Endothelial cell (in vitro differentiated cells): Measurements from ENCODE around the gene UBASH3B. TPM values are rescaled to one million over a fixed set of nuclear protein-coding genes. Genes with fewer than 3 reads are reported as not detected.

Source experiments
- DNase-seq: peaks from one replicate; pipeline ENCODE4 v3.0.0; 2021; ENCODE audit warnings: low spot score
- H3K27ac Mint-ChIP-seq: one replicate; pipeline ENCODE4 v1.8.0; 2021; ENCODE audit warnings: mixed read lengths, inconsistent platforms; ENCODE audit not compliant: unreplicated experiment
- H3K27me3 Mint-ChIP-seq: one replicate; pipeline ENCODE4 v1.8.0; 2021; ENCODE audit warnings: mild to moderate bottlenecking, moderate library complexity, mixed read lengths, inconsistent platforms; ENCODE audit not compliant: unreplicated experiment
- H3K36me3 Mint-ChIP-seq: one replicate; pipeline ENCODE4 v1.8.0; 2021; ENCODE audit warnings: mild to moderate bottlenecking, low read depth, mixed read lengths, inconsistent platforms; ENCODE audit not compliant: unreplicated experiment
- H3K4me1 Mint-ChIP-seq: one replicate; pipeline ENCODE4 v1.8.0; 2021; ENCODE audit warnings: mild to moderate bottlenecking, mixed read lengths, inconsistent platforms; ENCODE audit not compliant: unreplicated experiment
- H3K4me3 Mint-ChIP-seq: one replicate; pipeline ENCODE4 v1.8.0; 2021; ENCODE audit warnings: mild to moderate bottlenecking, mixed read lengths, inconsistent platforms; ENCODE audit not compliant: unreplicated experiment
- H3K9me3 Mint-ChIP-seq: one replicate; pipeline ENCODE4 v1.8.0; 2021; ENCODE audit warnings: mixed read lengths, inconsistent platforms; ENCODE audit not compliant: unreplicated experiment
- CTCF ChIP-seq: fragments of 200-600 bp; sonication (generic); IDR thresholded peaks from one replicate; pipeline ENCODE4 v1.5.0; 2021; ENCODE audit warnings: antibody characterized with exemption; ENCODE audit not compliant: unreplicated experiment
- total RNA-seq: library from RNA; stranded (reverse); fragmentation: NEBNext Ultra II Directional; extraction: Animal tissue kit (Norgen Biotek cat#: 25700); gene quantifications from one replicate; pipeline ENCODE4 v1.2.1, GENCODE V29; 2021; ENCODE audit not compliant: unreplicated experiment

UBASH3B gene
- total RNA-seq, 1 donor from 2014 or later: 43.3 TPM

- peaks cover 2% of the 10 kb centered on the region for H3K27me3 Mint-ChIP-seq
- H3K4me1 Mint-ChIP-seq: peaks cover 38% of the 10 kb centered on the region
- H3K9me3 Mint-ChIP-seq: no peaks in the 10 kb centered on the region
- no peak for DNase-seq
- no peak overlapping the region for H3K4me3 Mint-ChIP-seq
- no peak overlapping the region for H3K27ac Mint-ChIP-seq
- TF ChIP-seq CTCF: no peak
- no peaks in the 10 kb centered on the region for H3K36me3 Mint-ChIP-seq
Measured at GRCh38 chr11:122746050-122746478, 90.5 kb downstream of the UBASH3B start.

DNA sequence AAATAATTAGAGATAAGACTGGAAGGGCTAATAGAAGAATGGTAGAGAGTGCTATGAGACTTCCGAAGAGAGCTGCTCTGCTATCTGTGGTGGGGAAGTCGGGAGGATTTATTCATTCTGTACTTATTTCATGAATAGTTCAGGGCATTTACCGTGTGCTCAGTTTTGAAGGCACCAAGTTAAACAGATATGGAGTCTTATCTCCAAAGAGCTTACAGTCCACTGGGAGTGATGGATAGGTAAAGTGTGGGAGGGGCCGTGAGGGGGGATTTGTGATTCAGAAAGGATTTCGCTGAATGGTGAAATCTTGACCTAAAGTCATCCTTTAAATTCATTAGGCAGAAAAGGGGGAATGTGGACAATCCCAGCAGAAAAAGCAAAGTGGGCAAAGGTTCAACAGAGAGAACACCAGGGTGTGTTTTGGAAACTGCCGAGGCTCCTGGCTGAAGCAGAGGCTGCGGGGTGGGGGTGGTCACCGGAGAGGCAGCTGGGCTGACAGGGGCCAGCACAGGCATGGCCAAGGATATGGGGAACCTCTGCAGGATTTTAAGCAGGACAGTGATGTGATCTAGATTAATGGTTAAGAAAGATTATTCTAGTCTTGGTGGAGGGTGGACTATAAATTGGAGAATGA lies 91.2 kb downstream of the UBASH3B start:
- Mint-ChIP-seq H3K4me3 (no peak overlapping the region), H3K9me3 (no peaks in the 10 kb centered on the region), H3K36me3 (no peaks in the 10 kb centered on the region)

DNA sequence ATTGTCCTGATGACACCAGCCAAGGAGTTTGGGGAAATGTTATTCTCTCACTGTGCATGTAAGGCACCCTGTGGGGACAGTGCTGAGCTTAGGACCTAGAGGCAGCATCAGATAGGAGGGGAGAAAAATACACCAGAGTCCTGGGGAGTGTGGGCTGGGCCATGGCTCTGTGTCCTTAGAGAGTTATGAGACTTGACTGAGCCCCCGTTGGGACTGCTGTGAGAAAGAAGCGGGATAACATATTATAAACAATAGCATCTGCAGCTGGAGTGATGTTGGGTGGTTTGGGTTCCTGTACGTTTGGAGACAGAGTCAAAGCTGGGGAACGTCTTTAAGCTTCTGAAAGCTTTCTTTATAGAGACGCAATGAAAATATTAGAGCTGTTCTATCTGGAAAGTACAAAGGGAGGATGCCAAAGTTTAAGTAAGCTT lies 91.8 kb downstream of the UBASH3B start:
- H3K4me3 Mint-ChIP-seq: no peak overlapping the region

More for the DNA sequence above, 91.2 kb downstream of the UBASH3B start:
- Mint-ChIP-seq H3K27ac (no peak overlapping the region), H3K4me1 (peaks cover 34% of the 10 kb centered on the region), H3K27me3 (peaks cover 2% of the 10 kb centered on the region)
- TF ChIP-seq CTCF: no peak
- DNase-seq: no peak

GRCh38 chr11:122749005-122749687 lies 93.6 kb downstream of the UBASH3B start:
- Mint-ChIP-seq H3K4me3 (no peak overlapping the region), H3K27ac (no peak overlapping the region), H3K36me3 (no peaks in the 10 kb centered on the region), H3K27me3 (no peaks in the 10 kb centered on the region), H3K9me3 (no peaks in the 10 kb centered on the region), H3K4me1 (peaks cover 27% of the 10 kb centered on the region)
- no peak for TF ChIP-seq CTCF
- no peak for DNase-seq

More for the DNA sequence above, 91.8 kb downstream of the UBASH3B start:
- no peaks in the 10 kb centered on the region for H3K9me3 Mint-ChIP-seq
- TF ChIP-seq CTCF: no peak
- H3K36me3 Mint-ChIP-seq: no peaks in the 10 kb centered on the region
- peaks cover 32% of the 10 kb centered on the region for H3K4me1 Mint-ChIP-seq
- no peak overlapping the region for H3K27ac Mint-ChIP-seq
- peaks cover 2% of the 10 kb centered on the region for H3K27me3 Mint-ChIP-seq
- no peak for DNase-seq

DNA sequence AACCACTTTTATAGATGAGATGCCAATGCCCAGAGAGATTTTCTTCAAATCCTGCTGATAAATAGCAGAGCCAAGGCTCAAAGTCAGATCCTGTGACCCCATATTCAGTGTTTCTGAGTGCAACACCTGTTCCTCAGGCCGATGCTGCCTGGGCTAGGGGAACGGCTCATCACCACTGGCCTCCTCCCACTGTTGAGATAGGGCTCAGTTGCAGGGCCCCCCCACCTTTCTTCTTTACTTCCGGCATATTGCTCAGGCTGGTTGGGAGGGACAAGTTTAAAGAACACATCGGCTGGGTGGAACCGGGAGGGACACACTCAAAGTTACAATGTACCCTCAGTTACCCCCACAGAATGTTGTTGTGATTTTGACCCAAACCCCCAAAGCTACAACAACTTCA lies 94.5 kb downstream of the UBASH3B start:
- no peak for TF ChIP-seq CTCF
- no peak for DNase-seq
- H3K36me3 Mint-ChIP-seq: no peaks in the 10 kb centered on the region
- H3K27me3 Mint-ChIP-seq: no peaks in the 10 kb centered on the region
- H3K4me3 Mint-ChIP-seq: no peak overlapping the region
- H3K27ac Mint-ChIP-seq: no peak overlapping the region
- no peaks in the 10 kb centered on the region for H3K9me3 Mint-ChIP-seq
- peaks cover 33% of the 10 kb centered on the region for H3K4me1 Mint-ChIP-seq
